ENCODE data around the gene IGSF11. TPM values are rescaled to one million over a fixed set of nuclear protein-coding genes. Genes with fewer than 3 reads are reported as not detected.

The IGSF11 gene
- total RNA-seq, 2 experiments from 2014 or later, result 1.2 to 2.0 TPM

GRCh38 chr3:119019767-119020518 lies 14.7 kb downstream of the IGSF11 start:
- CTCF ChIA-PET, result interaction anchor here (0.8 kb wide), 1 partner anchor 15 kb away, joined by 3 read pairs; the partner anchor contains the start of gene IGSF11
- Mint-ChIP-seq H3K36me3 (ENCODE audit: low read depth) (no peaks in the 10 kb centered on the region), H3K9me3 (no peaks in the 10 kb centered on the region), H3K4me1 (peaks cover 2% of the 10 kb centered on the region), H3K27ac (no peak overlapping the region), H3K27me3 (no peaks in the 10 kb centered on the region), H3K4me3 (no peak overlapping the region)
- DNase-seq, result no peak
- POLR2A ChIA-PET, result no interaction called here

GRCh38 chr3:119018690-119019463 lies 15.8 kb downstream of the IGSF11 start:
- H3K4me1 Mint-ChIP-seq, result peaks cover 2% of the 10 kb centered on the region
- no peak overlapping the region for H3K4me3 Mint-ChIP-seq
- CTCF ChIA-PET, result interaction anchor here (0.8 to 1.0 kb wide), 2 partner anchors 16 kb away, joined by 3 read pairs; partner anchors contain the start of gene IGSF11
- DNase-seq, result no peak
- no peaks in the 10 kb centered on the region for H3K9me3 Mint-ChIP-seq
- POLR2A ChIA-PET, result interaction anchor here (0.6 kb wide), 1 partner anchor 76 kb away, joined by 3 read pairs; no protein-coding TSS in a partner anchor
- H3K27ac Mint-ChIP-seq, result no peak overlapping the region
- no peaks in the 10 kb centered on the region for H3K27me3 Mint-ChIP-seq
- no peaks in the 10 kb centered on the region for H3K36me3 Mint-ChIP-seq (ENCODE audit: low read depth)

- no peaks in the 10 kb centered on the region for H3K36me3 Mint-ChIP-seq (ENCODE audit: low read depth)
- DNase-seq, result no peak
Observed at GRCh38 chr3:119015942-119016341, 18.7 kb downstream of the IGSF11 start.

GRCh38 chr3:119013951-119014350 lies 20.7 kb downstream of the IGSF11 start:
- Mint-ChIP-seq H3K27me3 (no peaks in the 10 kb centered on the region), H3K27ac (no peak overlapping the region), H3K36me3 (ENCODE audit: low read depth) (no peaks in the 10 kb centered on the region), H3K9me3 (no peaks in the 10 kb centered on the region), H3K4me3 (no peak overlapping the region), H3K4me1 (no peaks in the 10 kb centered on the region)
- DNase-seq, result no peak
- ChIA-PET CTCF (interaction anchor here (1.0 kb wide), 1 partner anchor 121 kb away, joined by 3 read pairs; no protein-coding TSS in a partner anchor), POLR2A (no interaction called here)

More at GRCh38 chr3:119015942-119016341, 18.7 kb downstream of the IGSF11 start:
- CTCF ChIA-PET, result interaction anchor here (0.6 to 1.4 kb wide), 2 partner anchors 19 to 138 kb away, joined by 3 to 4 read pairs; partner anchors contain the start of gene IGSF11
- H3K4me3 Mint-ChIP-seq, result no peak overlapping the region
- H3K9me3 Mint-ChIP-seq, result no peaks in the 10 kb centered on the region
- H3K4me1 Mint-ChIP-seq, result peaks cover 2% of the 10 kb centered on the region
- no peaks in the 10 kb centered on the region for H3K27me3 Mint-ChIP-seq
- POLR2A ChIA-PET, result no interaction called here
- H3K27ac Mint-ChIP-seq, result no peak overlapping the region

GRCh38 chr3:119011528-119011927 lies 23.1 kb downstream of the IGSF11 start:
- no peak for DNase-seq
- H3K4me3 Mint-ChIP-seq, result no peak overlapping the region
- no peaks in the 10 kb centered on the region for H3K4me1 Mint-ChIP-seq
- H3K9me3 Mint-ChIP-seq, result peaks cover 6% of the 10 kb centered on the region
- H3K27me3 Mint-ChIP-seq, result no peaks in the 10 kb centered on the region
- no peak overlapping the region for H3K27ac Mint-ChIP-seq
- CTCF ChIA-PET, result no interaction called here
- no peaks in the 10 kb centered on the region for H3K36me3 Mint-ChIP-seq (ENCODE audit: low read depth)
- POLR2A ChIA-PET, result no interaction called here

- Mint-ChIP-seq H3K27ac (no peak overlapping the region), H3K27me3 (no peaks in the 10 kb centered on the region), H3K9me3 (no peaks in the 10 kb centered on the region), H3K4me3 (no peak overlapping the region), H3K36me3 (ENCODE audit: low read depth) (no peaks in the 10 kb centered on the region), H3K4me1 (no peaks in the 10 kb centered on the region)
- CTCF ChIA-PET, result no interaction called here
- DNase-seq, result no peak
- POLR2A ChIA-PET, result no interaction called here
Observed at GRCh38 chr3:118997190-118997589, 37.5 kb downstream of the IGSF11 start.

GRCh38 chr3:118991775-118992174 lies 42.9 kb downstream of the IGSF11 start:
- Mint-ChIP-seq H3K9me3 (no peaks in the 10 kb centered on the region), H3K4me1 (no peaks in the 10 kb centered on the region), H3K27ac (no peak overlapping the region), H3K27me3 (peaks cover 4% of the 10 kb centered on the region), H3K36me3 (ENCODE audit: low read depth) (no peaks in the 10 kb centered on the region), H3K4me3 (no peak overlapping the region)
- POLR2A ChIA-PET, result no interaction called here
- DNase-seq, result no peak
- CTCF ChIA-PET, result no interaction called here

- peaks cover 5% of the 10 kb centered on the region for H3K27me3 Mint-ChIP-seq
- H3K27ac Mint-ChIP-seq, result no peak overlapping the region
- CTCF ChIA-PET, result no interaction called here
- no peak overlapping the region for H3K4me3 Mint-ChIP-seq
- no peaks in the 10 kb centered on the region for H3K4me1 Mint-ChIP-seq
- DNase-seq, result no peak
- H3K36me3 Mint-ChIP-seq (ENCODE audit: low read depth), result no peaks in the 10 kb centered on the region
- POLR2A ChIA-PET, result no interaction called here
- no peaks in the 10 kb centered on the region for H3K9me3 Mint-ChIP-seq
Observed at GRCh38 chr3:118990823-118991560, 43.7 kb downstream of the IGSF11 start.

GRCh38 chr3:118988198-118989130 lies 46.2 kb downstream of the IGSF11 start:
- Mint-ChIP-seq H3K4me3 (no peak overlapping the region), H3K27ac (no peak overlapping the region), H3K4me1 (peaks cover 15% of the 10 kb centered on the region), H3K36me3 (ENCODE audit: low read depth) (no peaks in the 10 kb centered on the region), H3K27me3 (peaks cover 6% of the 10 kb centered on the region), H3K9me3 (no peaks in the 10 kb centered on the region)
- DNase-seq, result no peak
- ChIA-PET CTCF (no interaction called here), POLR2A (no interaction called here)

- Mint-ChIP-seq H3K9me3 (no peaks in the 10 kb centered on the region), H3K27me3 (peaks cover 6% of the 10 kb centered on the region), H3K4me3 (no peak overlapping the region), H3K36me3 (ENCODE audit: low read depth) (no peaks in the 10 kb centered on the region), H3K27ac (no peak overlapping the region), H3K4me1 (peaks cover 16% of the 10 kb centered on the region)
- ChIA-PET POLR2A (no interaction called here), CTCF (interaction anchor here (0.6 kb wide), 1 partner anchor 1160 kb away, joined by 3 read pairs; no protein-coding TSS in a partner anchor)
- no peak for DNase-seq
Observed at GRCh38 chr3:118987477-118987876, 47.2 kb downstream of the IGSF11 start.

- Mint-ChIP-seq H3K4me3 (no peak overlapping the region), H3K27me3 (peaks cover 6% of the 10 kb centered on the region), H3K27ac (no peak overlapping the region), H3K36me3 (ENCODE audit: low read depth) (no peaks in the 10 kb centered on the region), H3K9me3 (no peaks in the 10 kb centered on the region), H3K4me1 (peaks cover 18% of the 10 kb centered on the region)
- ChIA-PET POLR2A (no interaction called here), CTCF (interaction anchor here (0.6 kb wide), 1 partner anchor 1160 kb away, joined by 3 read pairs; no protein-coding TSS in a partner anchor)
- no peak for DNase-seq
Observed at GRCh38 chr3:118986734-118987133, 47.9 kb downstream of the IGSF11 start.

- Mint-ChIP-seq H3K4me3 (no peak overlapping the region), H3K27me3 (peaks cover 6% of the 10 kb centered on the region), H3K4me1 (peaks cover 33% of the 10 kb centered on the region), H3K27ac (no peak overlapping the region), H3K36me3 (ENCODE audit: low read depth) (peaks cover 3% of the 10 kb centered on the region), H3K9me3 (no peaks in the 10 kb centered on the region)
- CTCF ChIA-PET, result no interaction called here
- DNase-seq, result no peak
- POLR2A ChIA-PET, result no interaction called here
Observed at GRCh38 chr3:118984699-118985098, 49.9 kb downstream of the IGSF11 start.

Measured in activated CD4-positive, alpha-beta T cell treated with anti-CD3 and anti-CD28 coated beads, Interleukin-2, amount 10 ng/mL, durations not matched to agents 7 days and 5 days (primary cell).